HG02970 (cell line): ENCODE results near the gene BBOF1.

Experiments
- ATAC-seq: cut with Tn5 transposase; IDR thresholded peaks from one replicate; pipeline ENCODE4 v1.9.1; 2021; ENCODE audit warnings: mild to moderate bottlenecking, moderate library complexity, moderate number of reproducible peaks; ENCODE audit not compliant: unreplicated experiment, low FRiP score

The BBOF1 gene

GRCh38 chr14:74019408-74020137 lies 424 bp downstream of the BBOF1 start:
- ATAC-seq, result no peak

GRCh38 chr14:74022346-74022745 lies 3.2 kb downstream of the BBOF1 start:
- ATAC-seq, result no peak

- no peak for ATAC-seq
Observed at GRCh38 chr14:74029136-74029535, 10.0 kb downstream of the BBOF1 start.

GRCh38 chr14:74034572-74034971 lies 15.4 kb downstream of the BBOF1 start:
- no peak for ATAC-seq

- ATAC-seq, result no peak
Observed at GRCh38 chr14:74035556-74035955, 16.4 kb downstream of the BBOF1 start.

GRCh38 chr14:74038020-74038859 lies 19.1 kb downstream of the BBOF1 start:
- ATAC-seq, result no peak

- ATAC-seq, result no peak
Observed at GRCh38 chr14:74042296-74042695, 23.1 kb downstream of the BBOF1 start.

- no peak for ATAC-seq
Observed at GRCh38 chr14:74045522-74045921, 26.4 kb downstream of the BBOF1 start.

GRCh38 chr14:74048281-74048680 lies 29.1 kb downstream of the BBOF1 start:
- no peak for ATAC-seq

- no peak for ATAC-seq
Observed at GRCh38 chr14:74049876-74050495, 30.8 kb downstream of the BBOF1 start.

GRCh38 chr14:74062809-74063150 lies 43.6 kb downstream of the BBOF1 start:
- ATAC-seq, result no peak

- ATAC-seq, result no peak
Observed at GRCh38 chr14:74064426-74064825, 45.3 kb downstream of the BBOF1 start.

- no peak for ATAC-seq
Observed at GRCh38 chr14:74064883-74065282, 45.7 kb downstream of the BBOF1 start.

GRCh38 chr14:74065746-74066575 lies 46.8 kb downstream of the BBOF1 start:
- no peak for ATAC-seq

- ATAC-seq, result no peak
Observed at GRCh38 chr14:74077401-74077800, 58.3 kb downstream of the BBOF1 start.

- ATAC-seq, result no peak
Observed at GRCh38 chr14:74080820-74081460, 61.8 kb downstream of the BBOF1 start.

GRCh38 chr14:74081491-74081890 lies 62.3 kb downstream of the BBOF1 start:
- no peak for ATAC-seq

- no peak for ATAC-seq
Observed at GRCh38 chr14:74083161-74083560, 64.0 kb downstream of the BBOF1 start.

GRCh38 chr14:74083784-74084276 lies 64.7 kb downstream of the BBOF1 start:
- ATAC-seq, result no peak
